ENCODE data around the gene PSD2.

GRCh38 chr5:139863361-139863760 lies 67.8 kb downstream of the PSD2 start:
- TF ChIP-seq CTCF (IDR thresholded peaks at IDR 0.05 in 2 of 3, conservative IDR thresholded peaks at IDR 0.05 in 1 of 3; ENCODE audit: borderline replicate concordance in 1 of 3, insufficient read depth in 1 of 3, low read depth in 2 of 3, low read length in 2 of 3) (no peak), RAD21 (IDR thresholded peaks at IDR 0.05; ENCODE audit: low read depth) (no peak), EZH2 (IDR thresholded peaks at IDR 0.05) (no peak), YY1 (IDR thresholded peaks at IDR 0.05; ENCODE audit: extremely low read depth, insufficient replicate concordance, low read depth, low read length) (no peak), POLR2A (IDR thresholded peaks at IDR 0.05; ENCODE audit: borderline replicate concordance, extremely low read depth, insufficient read depth, insufficient read length) (no peak), JUND (IDR thresholded peaks at IDR 0.05) (no peak), POLR2AphosphoS5 (IDR thresholded peaks at IDR 0.05; ENCODE audit: low read depth, low read length) (no peak), EZH2phosphoT487 (IDR thresholded peaks at IDR 0.05; ENCODE audit: borderline replicate concordance) (no peak), FOSL1 (IDR thresholded peaks at IDR 0.05; ENCODE audit: low read depth) (no peak), REST (IDR thresholded peaks at IDR 0.05; ENCODE audit: low read depth) (no peak)
